Astrocyte of the cerebellum (primary cell): ENCODE measurements around the gene MTA1.

Source experiments
- DNase-seq: peaks from one replicate; pipeline ENCODE4 v3.0.0-alpha.2; 2011; ENCODE audit warnings: low read depth
- H3K4me3 ChIP-seq: 2 replicates; pipeline ENCODE4 v1.5.1; 2011; ENCODE audit warnings: mild to moderate bottlenecking, low read depth, low read length, moderate library complexity
- CTCF ChIP-seq: IDR thresholded peaks from 2 replicates; pipeline ENCODE4 v1.5.1; 2012; ENCODE audit warnings: low read length, low read depth, moderate library complexity, mild to moderate bottlenecking; ENCODE audit errors: missing control alignments
- in situ Hi-C: cut with HindIII; loops from 2 replicates; pipeline ENCODE4 v1.10.0; 2017; ENCODE audit warnings: low sequenced_read_pairs

Gene MTA1

GRCh38 chr14:105442834-105443233 lies 23.2 kb downstream of the MTA1 start:
- in situ Hi-C loops = no loop called here
- H3K4me3 ChIP-seq = no peak overlapping the region
- no peak for TF ChIP-seq CTCF
- no peak for DNase-seq

- TF ChIP-seq CTCF = no peak
- DNase-seq = no peak
- H3K4me3 ChIP-seq = no peak overlapping the region
- in situ Hi-C loops = no loop called here
Measured at GRCh38 chr14:105444859-105445258, 25.2 kb downstream of the MTA1 start.

- DNase-seq = no peak
- no peak for TF ChIP-seq CTCF
- no peak overlapping the region for H3K4me3 ChIP-seq
- in situ Hi-C loops = no loop called here
Measured at GRCh38 chr14:105445290-105445689, 25.7 kb downstream of the MTA1 start.

GRCh38 chr14:105445901-105446845 lies 26.5 kb downstream of the MTA1 start:
- no peak for TF ChIP-seq CTCF
- in situ Hi-C loops = no loop called here
- no peak for DNase-seq
- no peak overlapping the region for H3K4me3 ChIP-seq

GRCh38 chr14:105446971-105447370 lies 27.3 kb downstream of the MTA1 start:
- in situ Hi-C loops = no loop called here
- TF ChIP-seq CTCF = no peak
- no peak for DNase-seq
- no peak overlapping the region for H3K4me3 ChIP-seq

- in situ Hi-C loops = no loop called here
- H3K4me3 ChIP-seq = no peak overlapping the region
- TF ChIP-seq CTCF = no peak
Measured at GRCh38 chr14:105447651-105448640, 28.3 kb downstream of the MTA1 start.

More at GRCh38 chr14:105447651-105448640, 28.3 kb downstream of the MTA1 start:
- no peak for DNase-seq
